ENCODE data around the gene DLST.

DNA sequence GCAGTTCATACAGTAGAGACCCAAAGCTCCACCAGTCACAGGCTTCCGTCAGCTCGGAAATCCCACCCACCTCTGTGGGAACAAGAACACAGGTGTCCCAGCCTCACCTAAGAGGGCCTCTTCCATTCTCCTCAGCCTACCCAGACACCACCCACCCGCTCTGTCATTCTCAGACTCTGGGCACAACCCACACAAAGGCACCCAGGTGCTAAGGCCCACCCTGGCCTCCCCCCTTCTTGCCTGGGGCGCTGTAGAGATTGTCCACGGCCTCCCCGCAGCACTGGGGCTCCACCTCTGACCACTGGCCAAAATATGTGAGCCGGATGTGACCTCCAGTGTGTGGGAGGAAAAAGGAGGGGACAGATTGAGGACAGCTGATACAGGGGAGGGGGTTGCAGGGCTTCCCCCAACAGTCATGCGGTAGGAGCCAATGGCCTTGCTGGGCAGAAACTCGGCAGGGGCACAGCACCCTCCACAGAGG is 27.2 kb downstream of the DLST start:
- TF ChIP-seq EZH2 (IDR thresholded peaks at IDR 0.05; ENCODE audit: low read length, missing control alignments): no peak
- TF ChIP-seq, protein P1, sequence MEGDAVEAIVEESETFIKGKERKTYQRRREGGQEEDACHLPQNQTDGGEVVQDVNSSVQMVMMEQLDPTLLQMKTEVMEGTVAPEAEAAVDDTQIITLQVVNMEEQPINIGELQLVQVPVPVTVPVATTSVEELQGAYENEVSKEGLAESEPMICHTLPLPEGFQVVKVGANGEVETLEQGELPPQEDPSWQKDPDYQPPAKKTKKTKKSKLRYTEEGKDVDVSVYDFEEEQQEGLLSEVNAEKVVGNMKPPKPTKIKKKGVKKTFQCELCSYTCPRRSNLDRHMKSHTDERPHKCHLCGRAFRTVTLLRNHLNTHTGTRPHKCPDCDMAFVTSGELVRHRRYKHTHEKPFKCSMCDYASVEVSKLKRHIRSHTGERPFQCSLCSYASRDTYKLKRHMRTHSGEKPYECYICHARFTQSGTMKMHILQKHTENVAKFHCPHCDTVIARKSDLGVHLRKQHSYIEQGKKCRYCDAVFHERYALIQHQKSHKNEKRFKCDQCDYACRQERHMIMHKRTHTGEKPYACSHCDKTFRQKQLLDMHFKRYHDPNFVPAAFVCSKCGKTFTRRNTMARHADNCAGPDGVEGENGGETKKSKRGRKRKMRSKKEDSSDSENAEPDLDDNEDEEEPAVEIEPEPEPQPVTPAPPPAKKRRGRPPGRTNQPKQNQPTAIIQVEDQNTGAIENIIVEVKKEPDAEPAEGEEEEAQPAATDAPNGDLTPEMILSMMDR (conservative IDR thresholded peaks at IDR 0.05 in 1 of 2, IDR thresholded peaks at IDR 0.05 in 1 of 2; ENCODE audit: low read depth in 1 of 2, low read length in 2 of 2): no peak

Data from fibroblast of lung (primary cell).